Measurements from ENCODE around the gene LIMS2.
A peak's percentile ranks its signal among the peaks of the same experiment; 100 is the strongest.

The LIMS2 gene

GRCh38 chr2:127621981-127622431, 53.3 kb downstream of the LIMS2 start:
- no peak for DNase-seq (ENCODE audit: low read depth)

- DNase-seq (ENCODE audit: low read depth), result no peak
These were observed 54.5 kb downstream of the LIMS2 start for GRCh38 chr2:127620866-127621265.

- peak; percentile 7 for DNase-seq (ENCODE audit: low read depth)
These were observed 55.2 kb downstream of the LIMS2 start for GRCh38 chr2:127619877-127620705.

GRCh38 chr2:127619203-127619590, 56.1 kb downstream of the LIMS2 start:
- DNase-seq (ENCODE audit: low read depth), result no peak

GRCh38 chr2:127618551-127619202, 56.7 kb downstream of the LIMS2 start:
- peak; percentile 82 for DNase-seq (ENCODE audit: low read depth)

- DNase-seq (ENCODE audit: low read depth), result peak; percentile 93
These were observed 59.7 kb downstream of the LIMS2 start for GRCh38 chr2:127615511-127616166.

GRCh38 chr2:127614731-127615130, 60.6 kb downstream of the LIMS2 start:
- peak; percentile 95 for DNase-seq (ENCODE audit: low read depth)

- DNase-seq (ENCODE audit: low read depth), result no peak
These were observed 61.1 kb downstream of the LIMS2 start for GRCh38 chr2:127614246-127614645.

- no peak for DNase-seq (ENCODE audit: low read depth)
These were observed 63.1 kb downstream of the LIMS2 start for GRCh38 chr2:127612111-127612822.

GRCh38 chr2:127611076-127611925, 64.0 kb downstream of the LIMS2 start:
- no peak for DNase-seq (ENCODE audit: low read depth)

GRCh38 chr2:127610561-127610960, 64.8 kb downstream of the LIMS2 start:
- DNase-seq (ENCODE audit: low read depth), result no peak

- no peak for DNase-seq (ENCODE audit: low read depth)
These were observed 65.5 kb downstream of the LIMS2 start for GRCh38 chr2:127609818-127610217.

GRCh38 chr2:127609031-127609751, 66.1 kb downstream of the LIMS2 start:
- no peak for DNase-seq (ENCODE audit: low read depth)

- DNase-seq (ENCODE audit: low read depth), result no peak
These were observed 67.0 kb downstream of the LIMS2 start for GRCh38 chr2:127608061-127609030.

GRCh38 chr2:127607399-127607908, 67.9 kb downstream of the LIMS2 start:
- DNase-seq (ENCODE audit: low read depth), result no peak

GRCh38 chr2:127606625-127607398, 68.5 kb downstream of the LIMS2 start:
- DNase-seq (ENCODE audit: low read depth), result peak; percentile 37

- no peak for DNase-seq (ENCODE audit: low read depth)
These were observed 69.6 kb downstream of the LIMS2 start for GRCh38 chr2:127605691-127606263.

GRCh38 chr2:127604986-127605385, 70.3 kb downstream of the LIMS2 start:
- DNase-seq (ENCODE audit: low read depth), result no peak
